ENCODE results near the gene GAGE13. TPM values are rescaled to one million over a fixed set of nuclear protein-coding genes. Genes with fewer than 3 reads are reported as not detected.
"Not testable (repeated sequence)": the region's sequence is repeated elsewhere in the genome, so short reads cannot be mapped to it uniquely, and the experiment has no call there.

GAGE13 gene
- total RNA-seq, 1 experiment from 2014 or later = not detected

GRCh38 chrX:49300703-49301102, 30.7 kb upstream of the GAGE13 start:
- no peaks in the 10 kb centered on the region for H3K9me2 ChIP-seq (ENCODE audit: insufficient read depth)
- CTCF ChIA-PET = no interaction called here
- POLR2A ChIA-PET (ENCODE audit: unreplicated experiment) = no interaction called here
- H4K20me1 ChIP-seq (ENCODE audit: insufficient read depth) = no peaks in the 10 kb centered on the region
- no peaks in the 10 kb centered on the region for H3K9me3 ChIP-seq (ENCODE audit: insufficient read depth, low read depth)
- no peak overlapping the region for H3K4me3 ChIP-seq
- no peak overlapping the region for H2AFZ ChIP-seq
- no peaks in the 10 kb centered on the region for H3K79me2 ChIP-seq (ENCODE audit: low read depth)
- intact Hi-C loops (cut with micrococcal nuclease; ENCODE audit: unreplicated experiment) = no loop called here
- H3K27ac ChIP-seq = no peak overlapping the region
- H3K36me3 ChIP-seq (ENCODE audit: low read depth) = no peaks in the 10 kb centered on the region
- H3K27me3 ChIP-seq (ENCODE audit: insufficient read depth, low read depth) = peaks cover 4% of the 10 kb centered on the region; the same call in 1 of the 2 replicates
- no peaks in the 10 kb centered on the region for H3F3A ChIP-seq (ENCODE audit: insufficient read depth, low read depth)
- BruUV-seq (replicated peaks) = no TSS peak
- TF ChIP-seq CTCF (conservative IDR thresholded peaks at IDR 0.05) = no peak
- no peak for TF ChIP-seq EZH2 (IDR thresholded peaks at IDR 0.05; ENCODE audit: low read depth)
- DNase-seq = no peak
- no peak overlapping the region for H3K4me2 ChIP-seq
- no peaks in the 10 kb centered on the region for H3K4me1 ChIP-seq (replicated peaks; ENCODE audit: insufficient read depth)

- H3K27ac ChIP-seq = no peak within 1 kb of the TSS
- H3K36me3 ChIP-seq (ENCODE audit: low read depth) = no peaks in the 10 kb centered on the region
- no peaks in the 10 kb centered on the region for H3K79me2 ChIP-seq (ENCODE audit: low read depth)
- no peaks in the 10 kb centered on the region for H3K4me1 ChIP-seq (replicated peaks; ENCODE audit: insufficient read depth)
- no TSS peak for BruUV-seq (replicated peaks)
- no peaks in the 10 kb centered on the region for H4K20me1 ChIP-seq (ENCODE audit: insufficient read depth)
- POLR2A ChIA-PET (ENCODE audit: unreplicated experiment) = no interaction called here
- no peaks in the 10 kb centered on the region for H3K9me3 ChIP-seq (ENCODE audit: insufficient read depth, low read depth)
- H3K9me2 ChIP-seq (ENCODE audit: insufficient read depth) = no peaks in the 10 kb centered on the region
- H2AFZ ChIP-seq = no peak within 1 kb of the TSS
- intact Hi-C loops (cut with micrococcal nuclease; ENCODE audit: unreplicated experiment) = no loop called here
- H3K4me2 ChIP-seq = no peak within 1 kb of the TSS
- no peak for DNase-seq
- H3K27me3 ChIP-seq (ENCODE audit: insufficient read depth, low read depth) = peaks cover 4% of the 10 kb centered on the region; the same call in 1 of the 2 replicates
- no peaks in the 10 kb centered on the region for H3F3A ChIP-seq (ENCODE audit: insufficient read depth, low read depth)
- CTCF ChIA-PET = no interaction called here
- H3K4me3 ChIP-seq = no peak within 1 kb of the TSS
- TF ChIP-seq EZH2 (IDR thresholded peaks at IDR 0.05; ENCODE audit: low read depth) (no peak), CTCF (conservative IDR thresholded peaks at IDR 0.05) (no peak)
Observed at GRCh38 chrX:49303346-49303745, 28.0 kb upstream of the GAGE13 start, which contains the start of gene GAGE10. Gene GAGE10, plus strand, starts transcription at chrX:49303646. Its CDS starts 1,214 bp downstream, at chrX:49304860.

- POLR2A ChIA-PET (ENCODE audit: unreplicated experiment); H2AFZ ChIP-seq; BruUV-seq (replicated peaks); H3K9me3 ChIP-seq (ENCODE audit: insufficient read depth, low read depth); CTCF ChIA-PET; H3K27ac ChIP-seq; H3K4me3 ChIP-seq; H3K79me2 ChIP-seq (ENCODE audit: low read depth); H3K36me3 ChIP-seq (ENCODE audit: low read depth); intact Hi-C loops (cut with micrococcal nuclease; ENCODE audit: unreplicated experiment); H3F3A ChIP-seq (ENCODE audit: insufficient read depth, low read depth); H3K27me3 ChIP-seq (ENCODE audit: insufficient read depth, low read depth); H3K9me2 ChIP-seq (ENCODE audit: insufficient read depth); H3K4me1 ChIP-seq (replicated peaks; ENCODE audit: insufficient read depth); DNase-seq; H3K4me2 ChIP-seq; H4K20me1 ChIP-seq (ENCODE audit: insufficient read depth): not testable (repeated sequence)
Observed at GRCh38 chrX:49307775-49308174, 23.6 kb upstream of the GAGE13 start.

GRCh38 chrX:49308604-49309269, 22.6 kb upstream of the GAGE13 start:
- H3K4me3 ChIP-seq = no peak overlapping the region

More at GRCh38 chrX:49308604-49309269, 22.6 kb upstream of the GAGE13 start:
- no peaks in the 10 kb centered on the region for H4K20me1 ChIP-seq (ENCODE audit: insufficient read depth)
- H3K27me3 ChIP-seq (ENCODE audit: insufficient read depth, low read depth) = no peaks in the 10 kb centered on the region
- H3K9me2 ChIP-seq (ENCODE audit: insufficient read depth) = no peaks in the 10 kb centered on the region
- ChIA-PET POLR2A (ENCODE audit: unreplicated experiment) (no interaction called here), CTCF (no interaction called here)
- DNase-seq = no peak
- H3K27ac ChIP-seq = no peak overlapping the region
- no peak overlapping the region for H3K4me2 ChIP-seq
- H3K79me2 ChIP-seq (ENCODE audit: low read depth) = no peaks in the 10 kb centered on the region
- H2AFZ ChIP-seq = no peak overlapping the region
- no peaks in the 10 kb centered on the region for H3F3A ChIP-seq (ENCODE audit: insufficient read depth, low read depth)
- no peaks in the 10 kb centered on the region for H3K36me3 ChIP-seq (ENCODE audit: low read depth)
- H3K4me1 ChIP-seq (replicated peaks; ENCODE audit: insufficient read depth) = no peaks in the 10 kb centered on the region
- BruUV-seq (replicated peaks) = no TSS peak
- intact Hi-C loops (cut with micrococcal nuclease; ENCODE audit: unreplicated experiment) = no loop called here
- no peak for TF ChIP-seq EZH2 (IDR thresholded peaks at IDR 0.05; ENCODE audit: low read depth)
- TF ChIP-seq CTCF (conservative IDR thresholded peaks at IDR 0.05) = no peak
- no peaks in the 10 kb centered on the region for H3K9me3 ChIP-seq (ENCODE audit: insufficient read depth, low read depth)
